GM18873 (cell line): Measurements from ENCODE around the gene SCLT1.
A peak's percentile ranks its signal among the peaks of the same experiment; 100 is the strongest.

Source experiments
- ATAC-seq: cut with Tn5 transposase; IDR thresholded peaks from one replicate; pipeline ENCODE4 v1.9.1; 2021; ENCODE audit warnings: mild to moderate bottlenecking, moderate library complexity, moderate number of reproducible peaks; ENCODE audit not compliant: unreplicated experiment, low FRiP score

Gene SCLT1

DNA sequence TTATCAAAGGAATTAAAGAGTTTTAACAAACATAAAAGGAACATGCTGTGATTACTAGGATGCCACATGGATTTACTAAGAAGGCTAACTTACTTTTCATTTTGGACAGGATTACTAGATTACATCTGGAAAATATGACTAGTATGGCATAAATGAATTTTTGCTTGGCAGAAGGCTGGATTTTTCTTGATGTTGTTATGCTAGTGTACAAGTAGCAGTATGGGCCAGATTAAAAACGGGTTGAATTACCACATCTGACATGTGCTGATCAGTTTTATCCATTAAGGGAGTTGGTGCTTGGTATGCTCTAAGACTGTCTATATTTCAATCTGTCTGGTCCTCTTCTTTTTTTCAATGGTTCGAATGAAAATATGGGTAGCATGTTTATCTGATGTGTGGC, 213.4 kb downstream of the SCLT1 start:
- ATAC-seq = no peak

DNA sequence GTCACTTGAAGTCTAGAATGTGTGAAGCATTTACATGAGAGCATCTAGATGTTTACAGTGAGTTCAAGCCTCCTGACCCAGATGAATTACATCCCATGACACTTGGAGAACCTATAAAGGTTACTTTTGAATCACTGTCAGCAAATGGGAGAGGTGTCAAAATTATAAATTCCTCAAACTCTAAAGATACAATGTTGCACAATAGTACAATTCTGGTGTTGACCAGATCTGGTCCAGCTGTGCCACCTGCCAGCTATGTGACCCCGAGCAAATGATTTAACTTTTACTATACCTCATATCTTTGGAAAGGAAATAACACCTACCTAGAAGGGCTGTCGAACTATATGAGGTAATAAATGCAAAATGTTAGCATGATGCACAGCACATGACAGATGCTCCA, 214.1 kb downstream of the SCLT1 start:
- ATAC-seq = no peak

DNA sequence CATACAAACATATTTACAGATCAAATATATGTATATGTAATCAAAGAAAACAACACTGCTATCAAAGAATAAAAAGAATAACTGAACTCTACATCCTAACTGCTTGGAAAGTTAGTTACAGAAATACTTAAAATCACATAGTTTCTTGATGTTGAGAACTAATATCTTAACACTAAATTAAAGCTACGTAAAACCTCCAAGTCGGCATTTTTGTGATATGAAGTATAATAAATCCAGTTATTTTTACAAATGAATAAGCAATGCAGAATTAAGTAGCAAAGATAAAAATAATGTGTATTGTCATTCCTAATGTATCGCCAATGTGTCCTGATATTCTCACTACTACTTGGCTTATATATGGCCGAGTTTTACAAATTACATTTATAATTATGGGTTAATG, 215.4 kb downstream of the SCLT1 start:
- ATAC-seq = no peak

DNA sequence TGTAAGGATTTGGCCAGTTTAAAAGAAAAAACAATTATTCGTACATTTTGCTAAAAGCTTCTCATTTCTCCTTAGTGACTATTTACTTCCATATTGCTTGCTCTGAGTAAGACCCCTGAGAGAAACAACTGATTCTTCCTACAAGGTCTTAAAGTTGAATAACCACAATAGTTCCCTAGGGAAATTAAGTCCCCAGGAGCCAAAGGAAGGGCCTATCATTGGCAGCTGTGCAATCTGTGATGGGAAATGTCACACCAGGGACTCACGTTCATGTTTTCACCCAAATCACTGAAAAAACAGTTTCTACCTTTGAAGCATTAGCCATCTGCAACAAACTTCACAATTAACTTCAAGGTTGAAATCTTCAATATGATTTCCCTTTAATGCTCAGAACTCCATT, 217.1 kb downstream of the SCLT1 start:
- no peak for ATAC-seq

DNA sequence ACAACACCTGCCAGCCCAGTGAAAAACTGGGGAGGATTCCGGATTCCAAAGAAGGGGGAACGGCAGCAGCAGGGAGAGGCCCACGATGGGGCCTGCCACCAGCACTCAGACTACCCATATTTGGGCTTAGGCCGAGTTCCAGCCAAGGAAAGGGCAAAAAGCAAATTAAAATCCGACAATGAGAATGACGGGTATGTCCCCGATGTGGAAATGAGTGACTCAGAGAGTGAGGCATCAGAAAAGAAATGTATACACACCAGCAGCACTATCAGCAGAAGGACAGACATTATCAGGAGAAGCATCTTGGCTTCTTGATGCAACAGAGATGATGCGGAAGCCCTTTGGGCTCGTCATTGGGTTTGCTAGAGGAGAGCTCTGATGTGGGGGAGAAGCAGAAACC, 221.4 kb downstream of the SCLT1 start:
- no peak for ATAC-seq

DNA sequence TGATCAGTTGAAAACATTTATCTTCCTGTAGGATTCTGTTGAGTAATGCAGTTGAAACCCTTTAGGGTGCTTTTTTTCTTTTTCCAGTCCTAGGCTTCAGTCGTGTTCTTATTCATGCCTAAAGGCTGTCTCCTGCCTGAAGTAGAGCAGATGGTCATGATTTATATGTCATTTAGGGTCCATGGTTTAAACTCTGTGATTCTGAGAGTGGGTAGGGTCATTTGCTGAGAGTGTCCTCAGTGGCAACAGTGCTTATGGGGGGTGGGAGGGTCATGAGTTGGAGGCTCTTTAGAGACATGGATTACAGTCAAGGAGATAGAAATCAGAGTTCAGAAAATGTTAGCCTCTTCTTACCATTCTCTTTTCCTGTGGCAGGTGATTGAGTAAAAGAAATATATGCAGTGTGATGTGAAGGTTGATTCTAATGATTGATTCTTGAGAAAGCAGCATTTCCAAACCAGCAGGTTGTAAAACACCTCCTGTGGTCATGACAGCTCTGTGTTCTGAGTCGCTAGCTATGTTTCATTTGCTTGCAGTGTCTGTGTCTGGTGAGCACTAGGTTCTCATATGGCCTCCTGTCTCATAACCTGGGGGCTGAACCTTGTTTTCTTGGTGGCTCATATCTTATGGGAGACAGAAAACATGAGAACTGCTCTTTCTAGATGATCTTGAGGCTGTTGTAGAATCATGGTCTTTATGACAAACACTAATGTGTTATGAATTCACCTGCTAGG, 223.4 kb downstream of the SCLT1 start:
- ATAC-seq = no peak

DNA sequence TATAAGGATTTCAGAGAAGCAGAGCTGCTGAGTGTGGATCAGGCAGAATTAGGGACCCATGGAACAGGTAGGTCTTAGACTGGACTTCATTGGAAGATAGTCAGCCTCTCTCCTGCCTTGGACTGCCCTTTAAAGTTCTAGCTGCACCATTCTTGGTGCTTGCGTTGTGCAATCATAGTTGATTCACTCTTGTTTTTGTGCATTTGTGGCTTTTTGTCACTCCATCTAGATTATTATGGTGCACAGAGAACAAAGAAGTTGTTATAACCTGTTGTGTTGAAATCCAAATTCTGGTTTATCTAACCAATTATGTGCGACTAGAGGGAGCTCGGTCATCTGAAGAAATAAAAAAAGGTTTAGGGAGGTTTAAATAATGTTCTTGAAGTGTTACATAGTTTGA, 224.6 kb downstream of the SCLT1 start:
- no peak for ATAC-seq

DNA sequence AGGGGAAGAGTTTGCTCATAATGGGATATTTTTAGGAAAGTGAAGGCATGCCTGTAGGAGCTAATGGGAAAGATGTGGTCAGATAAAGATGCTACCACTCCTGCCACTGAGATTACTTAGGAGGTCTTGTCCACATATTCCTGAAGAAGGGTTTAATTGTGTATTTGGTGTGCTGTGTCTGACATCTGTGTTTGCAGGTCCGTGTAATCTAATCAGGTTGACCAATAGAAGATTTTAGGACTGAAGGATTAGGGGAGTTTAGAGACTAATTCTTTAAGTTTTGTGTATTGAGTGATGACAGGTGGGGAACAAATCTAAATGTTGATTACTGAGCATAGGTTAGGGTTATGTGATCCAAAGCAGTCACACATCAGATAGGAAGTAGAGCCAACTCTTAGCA, 226.6 kb downstream of the SCLT1 start:
- ATAC-seq = no peak

DNA sequence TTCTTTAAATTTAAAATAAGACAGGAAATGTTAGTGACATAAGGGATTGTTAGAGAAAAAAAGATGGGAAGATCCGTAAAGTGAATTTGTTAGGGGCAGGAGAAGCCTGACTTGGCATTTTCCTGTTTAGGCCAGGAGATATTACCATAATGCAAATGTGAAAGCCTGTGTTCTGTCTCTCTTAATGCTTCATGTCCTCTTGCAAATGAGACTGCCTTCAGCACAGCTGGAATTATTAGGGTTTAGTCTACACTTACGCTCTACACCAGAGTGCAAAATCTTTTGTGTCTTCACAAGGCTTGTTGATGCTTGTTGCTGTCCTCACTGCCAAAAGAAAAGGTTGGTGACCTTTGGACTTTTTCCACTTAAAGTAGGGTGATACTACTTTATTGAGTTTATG, 227.1 kb downstream of the SCLT1 start:
- ATAC-seq = no peak

DNA sequence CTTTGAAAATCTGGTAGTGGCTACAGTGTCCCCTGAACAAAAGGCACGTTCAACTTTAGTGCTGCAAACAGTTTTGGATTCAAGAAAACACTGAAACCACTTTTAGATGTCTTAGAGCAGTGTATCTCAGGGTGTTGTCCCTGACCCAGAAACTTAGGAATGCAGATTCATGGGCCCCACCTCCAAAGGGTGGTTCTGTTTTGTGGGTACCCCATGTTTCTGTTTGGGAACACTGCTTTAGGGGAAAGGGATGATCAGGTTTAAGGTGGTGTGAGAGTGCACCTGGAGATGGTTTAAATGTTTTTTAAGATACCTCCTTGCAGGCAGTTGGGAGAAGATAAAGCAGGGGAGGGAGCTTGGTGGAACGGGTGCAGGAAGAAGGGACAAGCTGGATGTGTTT, 228.2 kb downstream of the SCLT1 start:
- ATAC-seq = no peak

DNA sequence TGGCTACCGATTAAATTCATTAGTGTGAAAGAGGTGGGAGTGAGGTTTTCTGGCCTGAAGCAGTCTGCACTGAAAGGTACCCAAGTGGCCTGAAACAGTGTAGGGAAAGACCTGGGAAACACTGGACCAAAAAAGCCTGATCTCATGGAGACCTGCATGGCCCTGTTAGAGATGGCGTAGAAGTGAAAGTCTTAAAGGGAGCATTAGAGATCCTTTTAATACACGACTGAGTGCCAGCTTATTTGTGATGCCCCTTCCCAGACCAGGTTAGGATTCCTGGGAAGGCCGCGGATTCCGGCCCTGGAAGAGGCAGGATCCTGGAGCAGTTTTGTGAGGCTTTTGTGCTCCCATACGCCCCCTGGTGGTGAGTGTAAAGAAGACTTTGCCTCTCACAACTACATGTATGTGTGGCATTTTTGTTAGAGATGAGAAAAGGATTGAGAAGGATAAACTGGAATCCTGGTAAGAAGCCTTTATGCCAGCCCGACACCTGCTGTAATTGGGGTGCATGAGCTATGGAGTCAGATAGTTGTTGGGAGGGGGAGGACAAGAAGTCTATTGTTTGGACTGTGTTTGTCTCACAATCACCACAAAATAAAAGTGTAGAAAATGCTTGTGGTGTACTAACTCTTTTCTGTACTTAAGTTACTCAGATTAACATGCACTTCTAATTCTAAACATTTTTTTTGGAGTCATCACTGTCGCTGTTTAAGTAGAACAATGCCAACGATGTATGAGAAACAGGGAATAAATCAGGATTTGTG, 229.8 kb downstream of the SCLT1 start:
- ATAC-seq = no peak

DNA sequence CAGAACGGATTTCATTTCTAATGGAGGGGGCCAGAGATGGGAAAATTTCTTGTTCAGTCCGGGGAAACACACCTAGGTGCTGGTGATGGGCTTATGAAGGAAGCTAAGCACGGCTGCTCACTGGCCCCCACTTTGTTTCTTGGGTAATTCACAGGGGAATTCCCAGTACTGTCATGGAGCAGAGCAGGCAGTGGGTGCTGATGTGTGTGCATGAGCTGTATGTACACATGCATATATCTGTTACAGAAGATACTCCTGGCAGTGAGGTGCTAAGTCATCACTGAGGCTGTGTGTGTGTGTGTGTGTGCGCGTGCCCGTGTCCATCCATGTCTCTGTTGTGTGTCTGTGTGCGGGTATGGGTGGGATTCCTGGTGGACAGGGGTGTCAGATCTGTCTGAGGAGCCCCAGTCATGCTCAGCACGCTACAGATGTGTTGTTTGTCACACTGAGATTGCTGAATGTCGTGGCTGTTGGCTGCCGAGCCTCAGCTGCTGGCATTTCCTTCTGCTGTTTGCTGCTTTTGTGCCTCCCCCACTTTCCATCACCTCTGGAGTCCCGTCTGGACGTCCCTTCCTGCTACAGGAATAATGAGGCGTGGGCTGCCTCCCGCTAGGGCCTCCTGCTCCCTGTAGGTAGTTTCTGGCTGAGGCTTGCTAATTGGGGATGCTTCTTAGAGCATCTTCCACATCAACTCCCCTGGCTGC, 230.6 kb downstream of the SCLT1 start:
- peak; percentile 47 for ATAC-seq

DNA sequence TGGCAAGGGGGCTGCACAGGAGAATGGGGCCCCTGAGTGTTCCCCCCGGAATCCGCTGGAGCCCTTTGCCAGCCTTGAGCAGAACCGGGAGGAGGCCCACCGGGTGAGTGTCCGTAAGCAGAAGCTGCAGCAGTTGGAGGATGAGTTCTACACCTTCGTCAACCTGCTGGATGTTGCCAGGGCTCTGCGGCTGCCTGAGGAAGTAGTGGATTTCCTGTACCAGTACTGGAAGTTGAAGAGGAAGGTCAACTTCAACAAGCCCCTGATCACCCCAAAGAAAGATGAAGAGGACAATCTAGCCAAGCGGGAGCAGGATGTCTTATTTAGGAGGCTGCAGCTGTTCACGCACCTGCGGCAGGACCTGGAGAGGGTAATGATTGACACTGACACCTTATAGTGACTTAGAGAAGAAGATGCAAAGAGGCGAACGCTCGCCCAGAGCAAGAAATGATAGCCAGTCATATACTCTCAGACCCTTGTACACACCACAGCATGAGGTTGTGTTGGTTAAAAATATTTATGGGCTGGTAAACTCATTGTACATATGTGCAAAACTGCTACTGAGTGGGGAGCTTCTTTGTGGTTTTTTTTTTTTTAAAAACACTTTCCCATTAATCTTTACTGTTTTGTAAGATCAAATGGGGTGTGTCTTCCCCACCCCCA, 231.4 kb downstream of the SCLT1 start:
- peak; percentile 22 for ATAC-seq

DNA sequence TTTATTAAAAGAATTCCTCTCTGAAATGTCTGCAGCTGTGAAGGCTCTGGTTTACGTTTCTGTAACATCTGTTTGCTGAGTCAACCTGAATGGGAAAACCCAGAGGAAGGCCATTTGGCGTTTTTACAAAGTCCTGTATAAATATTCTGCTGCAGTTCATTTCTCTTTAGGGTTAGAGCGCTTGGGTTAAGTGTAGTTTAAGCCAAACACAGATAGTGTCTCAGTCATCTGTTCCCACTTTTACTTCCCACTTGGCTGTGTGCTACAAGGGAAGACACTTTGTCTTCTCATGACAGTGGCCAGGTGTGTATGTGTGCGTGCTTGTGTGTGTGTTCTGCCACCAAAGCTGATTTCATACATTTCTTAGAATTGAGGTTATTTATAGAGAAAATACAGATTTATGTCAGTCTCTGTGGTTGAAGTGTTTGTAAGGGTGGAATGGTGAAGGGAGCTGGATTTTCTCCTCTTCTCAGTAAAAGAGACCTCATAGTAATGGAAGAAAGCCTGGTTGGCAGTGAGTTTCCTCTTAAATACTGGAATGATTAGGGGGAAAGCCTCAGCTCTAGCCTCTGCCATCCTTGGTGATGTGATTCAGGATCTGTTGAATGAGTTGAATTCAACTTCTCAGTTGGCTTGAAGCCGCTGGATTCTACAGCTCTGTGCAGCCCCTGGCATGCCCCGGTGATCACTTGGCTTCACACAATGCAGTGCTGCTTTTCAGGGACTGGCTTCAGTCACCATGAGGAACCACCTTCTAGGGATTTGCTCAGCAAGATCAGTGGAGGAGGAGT, 233.3 kb downstream of the SCLT1 start:
- no peak for ATAC-seq

DNA sequence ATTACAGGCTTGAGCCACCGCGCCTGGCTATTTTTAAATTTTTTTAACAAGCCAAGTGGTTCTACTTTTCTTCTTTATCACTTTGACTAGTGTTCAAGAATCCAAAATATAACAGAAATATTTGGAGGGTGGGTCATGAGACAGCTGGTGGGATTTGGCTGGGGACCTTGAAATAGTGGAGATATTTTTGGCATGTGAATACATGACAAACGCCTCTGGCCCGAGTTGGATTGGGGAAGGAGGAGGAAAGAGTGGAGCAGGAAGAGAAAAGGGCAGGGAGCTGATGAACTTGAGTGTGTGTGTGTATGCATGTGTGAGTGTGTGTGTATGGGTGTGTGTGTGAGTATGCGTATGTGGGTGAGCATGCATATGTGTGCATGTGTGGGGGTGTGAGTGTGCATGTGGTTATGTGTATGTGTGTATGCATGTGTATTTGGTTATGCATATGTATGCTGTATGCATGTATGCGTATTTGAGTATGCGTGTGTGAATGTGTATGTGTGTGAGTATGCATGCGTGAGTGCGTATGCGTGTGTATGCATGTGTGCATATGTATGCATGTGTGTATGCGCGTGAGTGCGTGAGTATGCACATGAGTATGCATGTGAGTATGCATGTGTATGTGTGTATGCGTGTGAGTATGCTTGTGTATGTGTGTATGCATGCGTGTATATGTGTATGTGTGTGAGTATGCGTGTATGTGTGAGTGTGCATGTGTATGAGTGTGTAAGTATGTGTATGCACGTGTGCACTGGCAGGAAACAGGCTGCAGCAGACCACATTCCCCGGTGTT, 234.3 kb downstream of the SCLT1 start:
- ATAC-seq = no peak

DNA sequence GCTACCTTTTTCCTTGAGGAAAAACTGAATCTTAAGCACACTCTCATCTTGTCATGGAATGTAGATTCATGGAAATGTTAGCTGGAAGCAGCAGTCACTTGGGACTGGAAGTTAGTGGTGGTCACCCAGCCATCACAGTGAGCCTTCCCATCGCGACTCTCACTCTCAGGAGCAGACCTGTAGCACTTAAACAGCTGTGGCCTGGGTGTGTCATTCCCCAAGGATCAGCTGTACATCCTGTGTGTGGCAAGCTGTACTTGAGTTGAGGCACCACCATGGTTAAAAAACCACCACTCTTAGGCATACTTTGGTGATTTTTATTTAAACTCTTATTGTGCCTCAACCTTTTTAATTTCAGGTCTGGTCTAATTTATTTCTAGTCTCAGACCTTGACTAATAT, 237.1 kb downstream of the SCLT1 start:
- no peak for ATAC-seq

DNA sequence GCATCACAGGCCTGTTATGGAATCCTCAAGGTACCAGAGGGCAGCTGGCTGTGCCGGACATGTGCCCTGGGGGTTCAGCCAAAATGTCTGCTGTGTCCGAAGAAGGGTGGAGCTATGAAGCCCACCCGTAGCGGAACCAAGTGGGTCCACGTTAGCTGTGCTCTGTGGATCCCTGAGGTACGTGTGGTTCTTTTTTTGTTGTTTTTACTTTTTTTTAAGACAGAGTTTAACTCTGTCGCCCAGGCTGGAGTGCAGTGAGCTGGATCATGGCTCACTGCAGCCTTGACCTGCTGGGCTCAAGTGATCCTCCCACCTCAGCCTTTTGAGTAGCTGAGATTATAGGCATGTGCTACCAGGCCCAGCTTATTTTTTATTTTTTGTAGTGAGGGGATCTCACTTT, 237.7 kb downstream of the SCLT1 start:
- ATAC-seq = no peak

DNA sequence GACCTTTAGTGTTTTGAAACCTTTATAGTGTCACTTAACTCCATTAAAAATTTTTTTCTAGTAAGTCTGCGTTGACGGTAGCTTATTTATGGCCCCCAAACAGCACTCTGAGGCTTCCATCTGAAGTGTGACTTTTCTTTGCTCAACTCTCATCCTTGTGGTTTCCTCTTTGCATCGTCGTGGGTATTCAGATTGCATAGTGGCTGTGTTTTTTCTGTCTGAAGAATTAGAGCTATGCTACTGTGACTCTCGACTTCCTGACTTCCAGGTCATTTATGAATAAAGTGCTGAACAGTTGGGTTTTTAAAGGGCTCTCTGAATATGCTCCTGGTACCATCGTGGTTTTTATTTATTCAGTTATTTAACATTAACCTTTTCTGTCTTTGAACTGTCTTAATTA, 238.9 kb downstream of the SCLT1 start:
- no peak for ATAC-seq

DNA sequence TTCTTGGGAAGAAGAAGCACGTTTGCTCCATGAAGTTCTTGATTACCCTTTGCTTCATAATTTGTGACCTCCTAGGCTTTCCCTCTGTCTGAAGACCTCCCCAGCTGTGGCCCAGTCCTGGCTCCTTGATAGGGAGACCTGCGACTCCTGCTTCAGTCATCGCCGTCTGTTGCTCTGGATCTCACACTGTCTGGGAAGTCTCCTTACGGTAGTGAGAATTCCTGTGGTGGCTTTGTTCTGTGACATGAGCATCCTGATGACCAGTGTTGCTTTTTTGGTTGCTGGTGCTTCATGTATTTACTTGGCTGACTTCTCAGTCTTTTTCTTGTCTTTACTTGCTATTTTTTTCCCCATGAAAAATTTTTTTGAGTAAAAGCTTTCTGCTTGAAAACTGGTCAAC, 239.6 kb downstream of the SCLT1 start:
- ATAC-seq = no peak

DNA sequence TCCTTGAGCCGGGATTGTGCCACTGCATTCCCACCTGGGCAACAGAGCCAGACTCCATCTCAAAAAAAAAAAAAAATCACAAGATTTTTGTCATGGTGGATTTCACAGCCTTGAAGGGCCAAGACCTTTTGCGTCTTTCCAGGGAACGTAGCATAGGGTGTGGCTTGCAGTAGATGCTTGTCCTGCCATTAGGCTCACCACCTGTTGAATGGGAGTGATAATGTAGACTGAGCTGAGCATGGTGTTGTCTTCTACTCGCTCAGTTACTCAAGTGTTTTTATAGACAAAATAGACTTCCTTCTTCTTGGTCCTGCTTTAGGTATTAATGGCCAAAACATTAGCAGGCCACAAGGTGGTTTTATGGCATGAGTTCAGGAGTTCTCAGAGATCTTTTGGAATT, 243.1 kb downstream of the SCLT1 start:
- ATAC-seq = no peak
